GM12875 (cell line): ENCODE results near the gene LDLRAD4.

ENCODE experiments used
- H3K4me3 ChIP-seq: one replicate; pipeline ENCODE4 v1.5.1; 2011; ENCODE audit warnings: low read depth, low read length, control low read depth
- CTCF ChIP-seq: IDR thresholded peaks from 2 replicates; pipeline ENCODE4 v1.5.1; 2011; ENCODE audit warnings: low read depth, mild to moderate bottlenecking, control low read depth, inconsistent platforms, low read length, moderate library complexity, borderline replicate concordance; ENCODE audit not compliant: insufficient read depth

LDLRAD4 gene

DNA sequence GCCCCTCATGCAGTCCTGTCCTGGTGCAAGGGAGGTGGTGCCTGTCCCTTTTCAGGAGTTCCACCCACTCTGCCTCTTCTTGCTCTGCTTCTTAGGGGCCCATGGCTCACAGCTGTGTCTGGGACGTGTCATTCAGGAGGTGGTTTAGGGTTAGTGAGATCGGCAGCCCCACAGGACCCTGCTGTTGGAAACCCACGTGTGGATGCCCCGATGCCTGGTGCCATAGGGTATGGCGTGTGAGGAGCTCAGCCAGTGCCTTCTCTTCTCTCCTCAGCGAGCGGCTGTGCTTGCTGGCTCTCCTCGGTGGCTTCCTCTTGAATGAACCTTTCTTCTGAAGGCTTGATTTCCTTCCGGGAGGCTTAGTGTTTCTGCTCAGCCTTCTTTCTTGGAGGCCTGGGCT is 55.2 kb downstream of the LDLRAD4 start:
- no peak overlapping the region for H3K4me3 ChIP-seq
- TF ChIP-seq CTCF, result no peak

GRCh38 chr18:13275075-13275474 is 56.5 kb downstream of the LDLRAD4 start:
- H3K4me3 ChIP-seq, result no peak overlapping the region
- no peak for TF ChIP-seq CTCF

- H3K4me3 ChIP-seq, result no peak overlapping the region
- TF ChIP-seq CTCF, result no peak
Measured at GRCh38 chr18:13276530-13277520, 58.3 kb downstream of the LDLRAD4 start.

- no peak overlapping the region for H3K4me3 ChIP-seq
- no peak for TF ChIP-seq CTCF
Measured at GRCh38 chr18:13278062-13278630, 59.6 kb downstream of the LDLRAD4 start.

GRCh38 chr18:13279181-13280069 is 60.9 kb downstream of the LDLRAD4 start:
- no peak for TF ChIP-seq CTCF

GRCh38 chr18:13280070-13280795 is 61.7 kb downstream of the LDLRAD4 start:
- no peak overlapping the region for H3K4me3 ChIP-seq
- TF ChIP-seq CTCF, result no peak

More at GRCh38 chr18:13279181-13280069, 60.9 kb downstream of the LDLRAD4 start:
- H3K4me3 ChIP-seq, result no peak overlapping the region
